Prostate gland (tissue), 2 donors: Measurements from ENCODE around the gene IKZF4. TPM values are rescaled to one million over a fixed set of nuclear protein-coding genes. Genes with fewer than 3 reads are reported as not detected.
"Not testable (repeated sequence)": the region's sequence is repeated elsewhere in the genome, so short reads cannot be mapped to it uniquely, and the experiment has no call there.

ENCODE experiments used
- DNase-seq: peaks from one replicate; pipeline ENCODE4 v3.0.0-alpha.2; 2019; ENCODE audit warnings: low spot score
- H3K27ac ChIP-seq, 2 donors: fragments of 200-600 bp; sonication (generic); 2 replicates each; pipeline ENCODE4 v1.5.1; 2017 to 2019
- H3K27me3 ChIP-seq: fragments of 200-600 bp; sonication (generic); replicated peaks from 2 replicates; pipeline ENCODE4 v1.5.1; 2019; ENCODE audit not compliant: insufficient read depth
- H3K36me3 ChIP-seq, 2 donors: fragments of 200-600 bp; sonication (generic); 1 replicate in 1 of 2; 2 replicates in 1 of 2; pipeline versions ENCODE4 v1.5.1 to v1.8.1; 2017 to 2019
- H3K4me1 ChIP-seq: fragments of 200-600 bp; sonication (generic); replicated peaks from 2 replicates; pipeline ENCODE4 v1.5.1; 2019
- H3K4me3 ChIP-seq, 2 donors: fragments of 200-600 bp; sonication (generic); 2 replicates each; pipeline ENCODE4 v1.5.1; 2017 to 2019
- H3K9me3 ChIP-seq: fragments of 200-600 bp; sonication (generic); 2 replicates; pipeline ENCODE4 v1.5.1; 2017
- POLR2A ChIP-seq: fragments of 450-650 bp; IDR thresholded peaks from one replicate; pipeline ENCODE4 v1.6.1; 2016; ENCODE audit warnings: antibody characterized with exemption, mild to moderate bottlenecking
- POLR2AphosphoS5 ChIP-seq: sonication (generic); formaldehyde crosslinking; IDR thresholded peaks from one replicate; pipeline ENCODE4 v1.6.1; 2017; ENCODE audit warnings: antibody characterized with exemption
- WGBS: methylation state at CpG from one replicate; pipeline ENCODE4 v1.1.5; 2018; 5-methylcytosine and 5-hydroxymethylcytosine counted together
- intact Hi-C: fragments of 100-400 bp; cut with DNase I; formaldehyde crosslinking; loops from one replicate; pipeline ENCODE4 v1.14.2; 2022
- total RNA-seq, 2 donors: library from RNA; depleted of rRNA; stranded (reverse); fragments of >200 nt; gene quantifications; one replicate each; pipeline ENCODE4 v1.1.0, GENCODE V29; 2016
- TF ChIP-seq, protein P1 (sequence below), 4 experiments: fragments of 200-600 bp in 2 of 4; fragments of 450-650 bp in 2 of 4; sonication (generic) in 2 of 4; IDR thresholded peaks; 1 replicate in 3 of 4; 2 replicates in 1 of 4; pipeline ENCODE4 v1.5.1; 2016 to 2019; ENCODE audit warnings: antibody characterized with exemption in 4 of 4, mild to moderate bottlenecking in 2 of 4, moderate library complexity in 2 of 4

IKZF4 gene
- total RNA-seq, 2 donors from 2014 or later: 2.2 to 6.2 TPM

GRCh38 chr12:56042843-56043242 lies 22.0 kb downstream of the IKZF4 start:
- WGBS: 33% methylated on average over 9 of the region's 9 CpGs
- Histone ChIP-seq H3K4me3 (peak overlapping the region; percentile 63 to 85), H3K4me1 (no peaks in the 10 kb centered on the region), H3K27me3 (no peaks in the 10 kb centered on the region), H3K27ac (peak overlapping the region; percentile 84 to 94), H3K9me3 (no peaks in the 10 kb centered on the region), H3K36me3 (no peaks in the 10 kb centered on the region)
- TF ChIP-seq POLR2AphosphoS5 (no peak), POLR2A (no peak)
- TF ChIP-seq, protein P1, sequence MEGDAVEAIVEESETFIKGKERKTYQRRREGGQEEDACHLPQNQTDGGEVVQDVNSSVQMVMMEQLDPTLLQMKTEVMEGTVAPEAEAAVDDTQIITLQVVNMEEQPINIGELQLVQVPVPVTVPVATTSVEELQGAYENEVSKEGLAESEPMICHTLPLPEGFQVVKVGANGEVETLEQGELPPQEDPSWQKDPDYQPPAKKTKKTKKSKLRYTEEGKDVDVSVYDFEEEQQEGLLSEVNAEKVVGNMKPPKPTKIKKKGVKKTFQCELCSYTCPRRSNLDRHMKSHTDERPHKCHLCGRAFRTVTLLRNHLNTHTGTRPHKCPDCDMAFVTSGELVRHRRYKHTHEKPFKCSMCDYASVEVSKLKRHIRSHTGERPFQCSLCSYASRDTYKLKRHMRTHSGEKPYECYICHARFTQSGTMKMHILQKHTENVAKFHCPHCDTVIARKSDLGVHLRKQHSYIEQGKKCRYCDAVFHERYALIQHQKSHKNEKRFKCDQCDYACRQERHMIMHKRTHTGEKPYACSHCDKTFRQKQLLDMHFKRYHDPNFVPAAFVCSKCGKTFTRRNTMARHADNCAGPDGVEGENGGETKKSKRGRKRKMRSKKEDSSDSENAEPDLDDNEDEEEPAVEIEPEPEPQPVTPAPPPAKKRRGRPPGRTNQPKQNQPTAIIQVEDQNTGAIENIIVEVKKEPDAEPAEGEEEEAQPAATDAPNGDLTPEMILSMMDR (IDR thresholded peaks at IDR 0.05): no peak
- intact Hi-C loops: loop anchor here (5.0 to 10.0 kb wide), 3 partner anchors 46 to 308 kb away; partner anchors contain the start of genes ORMDL2, SARNP and SUOX
- DNase-seq: no peak

- Histone ChIP-seq H3K27me3 (no peaks in the 10 kb centered on the region), H3K27ac (no peak overlapping the region), H3K4me1 (no peaks in the 10 kb centered on the region), H3K9me3 (no peaks in the 10 kb centered on the region), H3K36me3 (no peaks in the 10 kb centered on the region), H3K4me3 (no peak overlapping the region)
- no peak for DNase-seq
- no peak for TF ChIP-seq POLR2AphosphoS5
- TF ChIP-seq, protein P1 (IDR thresholded peaks at IDR 0.05): no peak
- no peak for TF ChIP-seq POLR2A
- intact Hi-C loops: loop anchor here (5.0 to 10.0 kb wide), 2 partner anchors 56 to 311 kb away; partner anchors contain the start of gene PA2G4
- WGBS: 87% methylated on average over 9 of the region's 9 CpGs
Measured at GRCh38 chr12:56046027-56046780, 25.4 kb downstream of the IKZF4 start.

DNA sequence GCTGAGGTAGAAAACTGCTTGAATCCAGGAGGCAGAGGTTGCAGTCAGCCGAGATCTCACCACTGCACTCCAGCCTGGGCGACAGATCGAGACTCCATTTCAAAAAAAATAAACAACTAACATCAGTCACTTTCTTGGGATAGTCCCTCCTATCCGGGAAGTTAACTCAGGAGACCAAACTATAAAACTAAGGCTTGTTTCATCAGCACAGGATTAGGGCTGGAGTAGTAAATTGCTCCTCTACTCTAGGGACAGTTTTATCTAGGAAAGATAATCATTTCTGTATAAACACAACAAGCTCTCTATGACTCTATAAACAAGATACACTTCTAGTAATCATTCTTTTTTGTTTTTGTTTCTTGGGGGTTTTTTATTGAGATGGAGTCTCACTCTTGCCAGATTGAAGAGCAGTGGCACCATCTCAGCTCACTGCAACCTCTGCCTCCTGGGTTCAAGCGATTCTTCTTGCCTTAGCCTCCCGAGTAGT lies 32.6 kb downstream of the IKZF4 start:
- no peaks in the 10 kb centered on the region for H3K9me3 ChIP-seq
- no peaks in the 10 kb centered on the region for H3K36me3 ChIP-seq
- H3K4me1 ChIP-seq: no peaks in the 10 kb centered on the region
- no peaks in the 10 kb centered on the region for H3K27me3 ChIP-seq
- intact Hi-C loops: no loop called here
- no peak for DNase-seq
- no peak overlapping the region for H3K27ac ChIP-seq
- 63% methylated on average over 6 of the region's 6 CpGs for WGBS
- TF ChIP-seq POLR2A (no peak), POLR2AphosphoS5 (no peak)
- TF ChIP-seq, protein P1 (IDR thresholded peaks at IDR 0.05): no peak
- no peak overlapping the region for H3K4me3 ChIP-seq

GRCh38 chr12:56059964-56060363 lies 39.1 kb downstream of the IKZF4 start:
- intact Hi-C loops, H3K4me1 ChIP-seq, H3K27ac ChIP-seq, H3K9me3 ChIP-seq, H3K27me3 ChIP-seq, H3K36me3 ChIP-seq, DNase-seq, H3K4me3 ChIP-seq: not testable (repeated sequence)
- WGBS: 92% methylated on average over 8 of the region's 8 CpGs

GRCh38 chr12:56061982-56062381 lies 41.1 kb downstream of the IKZF4 start:
- no peaks in the 10 kb centered on the region for H3K27me3 ChIP-seq
- no peaks in the 10 kb centered on the region for H3K9me3 ChIP-seq
- H3K4me1 ChIP-seq: no peaks in the 10 kb centered on the region
- WGBS: 70% methylated on average over 5 of the region's 5 CpGs
- no peak for DNase-seq
- intact Hi-C loops: no loop called here
- H3K4me3 ChIP-seq: no peak overlapping the region
- TF ChIP-seq POLR2AphosphoS5: no peak
- no peak for TF ChIP-seq POLR2A
- TF ChIP-seq, protein P1 (IDR thresholded peaks at IDR 0.05): no peak
- no peaks in the 10 kb centered on the region for H3K36me3 ChIP-seq
- no peak overlapping the region for H3K27ac ChIP-seq
